Uterus (tissue), 2 donors: ENCODE results near the gene SLC26A5.

Source experiments
- POLR2A ChIP-seq, 2 donors: fragments of 450-650 bp; IDR thresholded peaks; one replicate each; pipeline ENCODE4 v1.6.1; 2016; ENCODE audit warnings: antibody characterized with exemption in 2 of 2, mild to moderate bottlenecking in 1 of 2, moderate library complexity in 1 of 2
- TF ChIP-seq, protein P1 (sequence below), 4 experiments: fragments of 200-600 bp in 2 of 4; fragments of 450-650 bp in 2 of 4; sonication (generic) in 2 of 4; IDR thresholded peaks; one replicate each; pipeline ENCODE4 v1.5.1; 2016 to 2019; ENCODE audit warnings: antibody characterized with exemption in 4 of 4, mild to moderate bottlenecking in 2 of 4, moderate library complexity in 1 of 4

DNA sequence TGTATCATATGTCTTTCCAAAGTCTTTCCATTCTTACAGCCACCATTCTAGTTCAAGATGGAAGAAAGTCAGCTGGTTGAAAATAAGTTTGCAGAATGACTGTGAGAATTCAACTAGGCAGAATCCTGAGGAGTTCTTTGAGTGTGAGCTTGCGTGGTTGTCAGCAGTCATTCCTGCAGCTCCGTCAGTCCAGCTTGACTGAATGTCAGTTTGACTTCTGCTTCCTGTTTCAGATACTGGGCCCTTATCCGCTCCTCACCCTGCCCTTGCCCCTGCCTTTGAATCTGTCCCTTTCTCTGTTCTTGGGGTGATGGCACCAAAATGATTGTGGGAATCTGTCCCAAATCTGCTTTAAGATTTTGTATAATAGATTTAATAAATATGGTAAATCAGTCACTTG lies 27.8 kb downstream of the SLC26A5 start:
- TF ChIP-seq, protein P1, sequence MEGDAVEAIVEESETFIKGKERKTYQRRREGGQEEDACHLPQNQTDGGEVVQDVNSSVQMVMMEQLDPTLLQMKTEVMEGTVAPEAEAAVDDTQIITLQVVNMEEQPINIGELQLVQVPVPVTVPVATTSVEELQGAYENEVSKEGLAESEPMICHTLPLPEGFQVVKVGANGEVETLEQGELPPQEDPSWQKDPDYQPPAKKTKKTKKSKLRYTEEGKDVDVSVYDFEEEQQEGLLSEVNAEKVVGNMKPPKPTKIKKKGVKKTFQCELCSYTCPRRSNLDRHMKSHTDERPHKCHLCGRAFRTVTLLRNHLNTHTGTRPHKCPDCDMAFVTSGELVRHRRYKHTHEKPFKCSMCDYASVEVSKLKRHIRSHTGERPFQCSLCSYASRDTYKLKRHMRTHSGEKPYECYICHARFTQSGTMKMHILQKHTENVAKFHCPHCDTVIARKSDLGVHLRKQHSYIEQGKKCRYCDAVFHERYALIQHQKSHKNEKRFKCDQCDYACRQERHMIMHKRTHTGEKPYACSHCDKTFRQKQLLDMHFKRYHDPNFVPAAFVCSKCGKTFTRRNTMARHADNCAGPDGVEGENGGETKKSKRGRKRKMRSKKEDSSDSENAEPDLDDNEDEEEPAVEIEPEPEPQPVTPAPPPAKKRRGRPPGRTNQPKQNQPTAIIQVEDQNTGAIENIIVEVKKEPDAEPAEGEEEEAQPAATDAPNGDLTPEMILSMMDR (IDR thresholded peaks at IDR 0.05) = no peak
- TF ChIP-seq POLR2A (IDR thresholded peaks at IDR 0.05) = no peak
